Right atrium auricular region (tissue), 2 donors: ENCODE data around the gene SNX3. TPM values are rescaled to one million over a fixed set of nuclear protein-coding genes. Genes with fewer than 3 reads are reported as not detected.

ENCODE experiments used
- DNase-seq: peaks from one replicate; pipeline ENCODE4 v3.0.0-alpha.2; 2019; ENCODE audit warnings: low spot score
- H3K27ac ChIP-seq, 2 donors: fragments of 200-600 bp; sonication (generic); 1 replicate in 1 of 2; 2 replicates in 1 of 2; pipeline ENCODE4 v1.5.1; 2016 to 2019
- H3K27me3 ChIP-seq, 2 donors: fragments of 200-600 bp; sonication (generic); one replicate each; pipeline versions ENCODE4 v1.5.1 to v1.6.0; 2017 to 2019
- H3K36me3 ChIP-seq: fragments of 200-600 bp; sonication (generic); one replicate; pipeline ENCODE4 v1.5.1; 2016
- H3K4me1 ChIP-seq, 2 donors: fragments of 200-600 bp; sonication (generic); one replicate each; pipeline versions ENCODE4 v1.5.1 to v1.6.0; 2017 to 2019
- H3K4me3 ChIP-seq, 2 donors: fragments of 200-600 bp; sonication (generic); 1 replicate in 1 of 2; 2 replicates in 1 of 2; pipeline ENCODE4 v1.5.1; 2017 to 2019; ENCODE audit warnings: mild to moderate bottlenecking in 1 of 2, moderate library complexity in 1 of 2
- H3K9me3 ChIP-seq, 2 donors: fragments of 200-600 bp; sonication (generic); one replicate each; pipeline ENCODE4 v1.5.1; 2019
- total RNA-seq, 2 donors: library from RNA; depleted of rRNA; stranded (reverse); fragments of >200 nt; gene quantifications; one replicate each; pipeline ENCODE4 v1.1.0, GENCODE V29; 2016
- TF ChIP-seq, protein P1 (sequence below), 2 donors: fragments of 200-600 bp; sonication (generic); IDR thresholded peaks; one replicate each; pipeline ENCODE4 v1.5.1; 2019; ENCODE audit warnings: antibody characterized with exemption in 2 of 2

The SNX3 gene
- total RNA-seq, 2 donors from 2014 or later = 159 to 242 TPM

DNA sequence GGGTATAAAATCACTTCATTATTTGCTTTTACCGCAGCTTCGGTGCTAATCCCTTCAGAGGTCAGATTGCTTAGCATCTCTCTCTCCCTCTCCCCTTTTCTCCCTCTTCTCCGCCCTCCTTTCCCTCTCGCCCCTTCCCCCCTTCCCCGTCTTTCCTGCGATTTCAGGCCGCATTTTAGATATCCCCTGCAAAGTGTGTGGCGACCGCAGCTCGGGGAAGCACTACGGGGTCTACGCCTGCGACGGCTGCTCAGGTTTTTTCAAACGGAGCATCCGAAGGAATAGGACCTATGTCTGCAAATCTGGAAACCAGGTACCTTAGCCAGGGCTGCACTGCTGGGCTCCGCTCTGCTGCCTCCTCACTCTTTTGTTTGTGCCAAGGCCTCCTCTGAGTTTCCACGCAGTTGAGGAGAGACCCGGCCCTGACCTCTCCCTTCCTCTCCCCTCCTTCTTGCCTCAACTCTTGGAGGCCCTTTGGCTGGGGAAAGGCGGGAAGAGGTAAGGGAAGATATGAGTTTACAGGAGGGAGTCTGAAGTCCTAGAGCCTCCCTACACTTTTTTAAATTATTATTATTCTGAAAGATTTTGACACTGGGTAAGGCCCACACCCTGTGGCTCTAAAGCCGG, 89.4 kb downstream of the SNX3 start:
- H3K27me3 ChIP-seq = peaks cover 69 to 86% of the 10 kb centered on the region in 2 donors
- no peak overlapping the region for H3K4me3 ChIP-seq
- no peaks in the 10 kb centered on the region for H3K9me3 ChIP-seq
- H3K4me1 ChIP-seq = peaks cover 0 to 59% of the 10 kb centered on the region in 2 donors
- H3K27ac ChIP-seq = no peak overlapping the region
- TF ChIP-seq, protein P1, sequence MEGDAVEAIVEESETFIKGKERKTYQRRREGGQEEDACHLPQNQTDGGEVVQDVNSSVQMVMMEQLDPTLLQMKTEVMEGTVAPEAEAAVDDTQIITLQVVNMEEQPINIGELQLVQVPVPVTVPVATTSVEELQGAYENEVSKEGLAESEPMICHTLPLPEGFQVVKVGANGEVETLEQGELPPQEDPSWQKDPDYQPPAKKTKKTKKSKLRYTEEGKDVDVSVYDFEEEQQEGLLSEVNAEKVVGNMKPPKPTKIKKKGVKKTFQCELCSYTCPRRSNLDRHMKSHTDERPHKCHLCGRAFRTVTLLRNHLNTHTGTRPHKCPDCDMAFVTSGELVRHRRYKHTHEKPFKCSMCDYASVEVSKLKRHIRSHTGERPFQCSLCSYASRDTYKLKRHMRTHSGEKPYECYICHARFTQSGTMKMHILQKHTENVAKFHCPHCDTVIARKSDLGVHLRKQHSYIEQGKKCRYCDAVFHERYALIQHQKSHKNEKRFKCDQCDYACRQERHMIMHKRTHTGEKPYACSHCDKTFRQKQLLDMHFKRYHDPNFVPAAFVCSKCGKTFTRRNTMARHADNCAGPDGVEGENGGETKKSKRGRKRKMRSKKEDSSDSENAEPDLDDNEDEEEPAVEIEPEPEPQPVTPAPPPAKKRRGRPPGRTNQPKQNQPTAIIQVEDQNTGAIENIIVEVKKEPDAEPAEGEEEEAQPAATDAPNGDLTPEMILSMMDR (IDR thresholded peaks at IDR 0.05) = no peak
- DNase-seq = no peak
- no peaks in the 10 kb centered on the region for H3K36me3 ChIP-seq

DNA sequence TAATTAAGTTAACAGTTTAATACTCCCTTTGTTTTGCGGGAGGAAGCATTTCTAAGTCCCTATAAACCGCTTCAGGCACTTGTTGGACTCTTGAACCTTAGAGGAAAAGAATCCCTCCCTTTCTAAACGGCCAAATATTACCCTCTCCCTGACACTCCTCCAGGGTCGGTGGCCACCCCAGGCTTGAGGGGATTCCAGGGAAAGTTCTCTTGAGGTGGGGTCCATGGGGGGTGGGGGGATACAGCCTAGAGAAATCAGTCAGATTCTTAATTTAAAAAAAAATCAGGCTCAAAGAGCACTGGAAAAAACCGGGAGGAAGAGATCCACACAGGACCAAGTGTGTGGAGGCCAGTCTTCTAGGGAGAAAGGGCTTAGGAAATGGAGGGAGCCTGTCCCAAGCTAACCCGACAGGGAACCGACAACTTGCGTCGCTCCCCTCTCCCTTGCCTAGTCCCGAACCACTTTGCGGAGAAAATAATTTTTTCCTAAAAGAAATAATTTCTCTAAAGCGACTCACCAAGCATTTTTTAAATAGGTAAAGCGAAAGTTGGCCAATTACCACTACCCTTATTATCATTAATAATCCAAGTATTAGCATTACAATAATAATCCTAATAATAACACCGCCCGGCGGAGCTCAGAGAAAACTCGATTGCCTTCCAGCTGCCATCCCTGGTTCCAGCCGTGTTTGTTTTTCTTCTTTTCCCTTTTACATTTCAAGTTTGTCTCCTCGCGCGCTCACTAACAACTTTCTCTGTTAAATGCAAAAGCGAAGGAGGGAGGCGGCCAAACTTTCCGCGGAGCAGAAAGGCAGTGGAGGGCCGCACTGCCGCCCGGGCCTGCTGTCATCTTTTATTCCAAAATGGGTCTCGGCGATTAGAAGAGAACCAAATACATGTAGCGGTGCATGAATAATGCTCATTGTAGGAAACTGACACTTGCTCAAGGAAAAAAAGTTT, 90.2 kb downstream of the SNX3 start:
- no peak overlapping the region for H3K4me3 ChIP-seq
- DNase-seq = no peak
- H3K9me3 ChIP-seq = no peaks in the 10 kb centered on the region
- H3K27ac ChIP-seq = no peak overlapping the region
- peaks cover 70 to 86% of the 10 kb centered on the region in 2 donors for H3K27me3 ChIP-seq
- H3K36me3 ChIP-seq = no peaks in the 10 kb centered on the region
- TF ChIP-seq, protein P1 (IDR thresholded peaks at IDR 0.05) = no peak
- H3K4me1 ChIP-seq = peaks cover 0 to 59% of the 10 kb centered on the region in 2 donors

DNA sequence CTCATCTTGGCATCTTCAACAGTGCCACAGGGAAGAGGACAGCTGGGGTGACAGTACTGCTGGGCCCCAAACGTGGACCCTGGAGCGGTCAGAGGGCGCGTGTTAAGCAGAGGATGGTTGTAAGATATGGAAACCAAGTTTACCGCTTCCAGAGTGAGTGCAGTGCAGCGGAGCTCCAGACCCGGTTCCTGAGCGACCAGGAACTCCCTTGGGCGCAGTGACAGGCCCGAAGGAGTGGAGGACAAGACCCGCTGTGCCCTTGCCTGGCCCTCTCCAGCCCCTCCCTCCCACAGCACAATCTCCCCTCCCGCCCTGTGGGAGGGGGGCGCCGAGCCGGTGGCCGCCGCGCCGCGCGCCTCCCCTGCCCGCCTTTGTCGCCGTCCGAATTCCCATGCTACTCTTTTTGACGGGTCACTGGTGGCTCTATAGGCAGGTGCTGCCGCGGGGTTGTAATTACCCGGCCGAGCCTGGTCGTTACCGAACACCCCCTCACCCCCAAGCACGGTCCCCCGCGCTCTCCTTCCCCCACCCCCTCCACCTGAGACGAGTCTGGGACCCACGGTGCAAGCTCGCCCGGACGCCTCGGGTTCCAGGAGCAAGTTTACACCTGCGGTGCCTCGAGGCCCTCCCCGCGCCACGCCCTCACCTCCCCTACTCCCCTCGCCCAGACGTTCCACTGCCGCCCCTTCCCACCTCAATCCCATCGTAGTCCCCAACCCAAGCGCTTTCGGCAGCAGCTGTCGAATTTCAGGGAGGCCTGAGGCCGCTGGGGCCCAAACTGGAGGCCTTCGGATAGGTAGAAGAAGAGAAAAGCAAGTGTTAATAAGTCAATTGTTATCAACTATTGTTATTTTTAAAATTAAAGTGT, 91.1 kb downstream of the SNX3 start:
- no peak for DNase-seq
- H3K27me3 ChIP-seq = peaks cover 70 to 87% of the 10 kb centered on the region in 2 donors
- no peak overlapping the region for H3K27ac ChIP-seq
- no peaks in the 10 kb centered on the region for H3K36me3 ChIP-seq
- H3K4me3 ChIP-seq = no peak overlapping the region
- peaks cover 0 to 59% of the 10 kb centered on the region in 2 donors for H3K4me1 ChIP-seq
- H3K9me3 ChIP-seq = no peaks in the 10 kb centered on the region
- TF ChIP-seq, protein P1 (IDR thresholded peaks at IDR 0.05) = no peak

DNA sequence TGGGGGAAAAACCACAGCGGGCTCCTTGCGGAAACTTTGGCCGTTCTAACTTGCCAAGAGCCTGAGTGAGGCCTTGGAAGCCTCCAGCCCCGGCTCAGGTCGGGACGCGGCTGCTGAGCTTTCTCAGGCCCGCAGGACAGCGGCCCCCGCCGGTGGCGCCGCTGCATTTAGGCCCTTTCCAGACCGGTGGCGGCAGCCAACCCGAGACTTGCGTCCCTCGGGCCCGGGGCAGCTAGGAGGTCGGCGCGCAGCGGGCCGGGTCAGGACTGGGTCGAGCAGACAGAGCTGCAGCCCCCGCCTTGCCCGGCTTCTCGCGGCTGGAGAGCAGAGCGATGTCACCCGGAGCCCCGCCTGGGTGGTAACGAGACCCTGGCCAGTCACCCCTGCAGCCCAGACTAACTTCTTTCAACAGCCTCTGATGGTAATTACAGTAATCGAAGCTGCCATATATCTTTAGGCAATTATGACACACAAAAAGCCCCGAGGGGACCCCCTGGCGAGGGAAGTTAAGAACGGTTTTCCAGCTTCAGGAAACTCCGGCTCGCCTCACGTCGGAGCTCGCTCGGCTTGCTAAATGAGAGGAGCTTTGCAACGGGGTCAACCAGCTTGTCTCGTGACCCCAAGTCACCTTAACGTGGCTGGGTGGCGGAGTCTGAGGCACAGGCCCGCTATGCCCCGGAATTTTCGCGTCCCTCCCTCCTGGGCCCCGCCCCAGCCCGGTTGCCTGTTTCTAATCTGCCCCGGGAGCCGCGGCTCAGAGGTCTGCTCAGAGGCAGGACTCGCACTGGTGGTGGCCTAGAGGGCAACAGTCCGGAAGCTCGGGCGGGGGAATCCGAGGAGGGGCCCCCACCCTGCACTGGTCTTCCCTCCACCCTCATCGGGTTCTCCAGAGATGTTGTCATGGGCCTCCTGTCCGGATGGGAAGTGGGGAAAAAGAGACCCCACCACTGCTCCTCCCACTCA, 92.1 kb downstream of the SNX3 start:
- Histone ChIP-seq H3K9me3 (no peaks in the 10 kb centered on the region), H3K27ac (no peak overlapping the region), H3K27me3 (peaks cover 73 to 87% of the 10 kb centered on the region in 2 donors), H3K36me3 (no peaks in the 10 kb centered on the region), H3K4me3 (peak overlapping the region; percentile 8 to 32), H3K4me1 (peaks cover 0 to 58% of the 10 kb centered on the region in 2 donors)
- TF ChIP-seq, protein P1 (IDR thresholded peaks at IDR 0.05) = peak in 1 of 2 donors; percentile 45
- no peak for DNase-seq
